NB4 (cell line): Measurements from ENCODE around the gene WDR62.

ENCODE experiments used
- POLR2A ChIP-seq: IDR thresholded peaks from 2 replicates; pipeline ENCODE4 v1.6.1; 2011; ENCODE audit warnings: mild to moderate bottlenecking; ENCODE audit not compliant: insufficient read length; ENCODE audit errors: extremely low read depth
- TF ChIP-seq, protein P1 (sequence below): IDR thresholded peaks from one replicate; pipeline ENCODE4 v1.5.1; 2012; ENCODE audit warnings: low read depth, low read length
- TF ChIP-seq, protein P2 (sequence below): IDR thresholded peaks from 2 replicates; pipeline ENCODE4 v1.6.1; 2011; ENCODE audit warnings: low read depth, low read length

DNA sequence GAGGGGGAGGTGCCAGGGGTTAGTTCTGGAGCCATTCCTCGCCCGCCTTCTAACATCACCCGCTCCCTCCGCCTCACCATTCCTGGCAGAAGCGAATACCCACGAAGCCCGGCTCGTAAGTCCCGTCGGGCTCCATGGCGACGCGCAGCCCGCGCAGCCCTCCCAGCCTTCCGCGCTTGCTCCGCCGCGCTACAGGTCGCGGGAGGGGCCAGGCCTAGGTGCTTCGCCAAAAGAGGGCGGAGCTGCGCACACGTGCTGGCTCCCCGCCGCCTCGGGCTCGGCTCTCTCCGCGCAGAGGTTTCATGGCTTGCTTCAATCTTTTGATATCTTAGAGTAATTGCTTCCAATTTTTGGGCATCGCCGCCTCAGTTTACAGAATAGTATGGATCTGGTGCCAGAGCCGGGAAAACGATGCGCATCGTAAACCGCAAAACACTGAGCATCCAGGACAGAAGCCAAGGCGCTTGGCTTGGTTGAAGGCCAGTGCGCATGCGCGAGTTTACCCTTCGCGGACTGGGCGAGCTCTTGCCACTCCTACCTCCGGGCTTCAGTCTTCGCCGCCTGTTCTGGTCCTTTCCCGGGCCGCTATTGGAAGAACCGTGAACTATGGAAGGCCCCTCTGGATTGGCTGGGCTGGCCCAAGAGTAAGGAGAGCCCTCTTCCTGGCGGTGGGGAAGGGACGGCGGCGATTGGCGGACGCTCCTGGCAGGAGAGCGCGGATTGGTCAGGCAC lies 60.2 kb downstream of the WDR62 start, which contains the start of gene POLR2I:
- TF ChIP-seq, protein P1, sequence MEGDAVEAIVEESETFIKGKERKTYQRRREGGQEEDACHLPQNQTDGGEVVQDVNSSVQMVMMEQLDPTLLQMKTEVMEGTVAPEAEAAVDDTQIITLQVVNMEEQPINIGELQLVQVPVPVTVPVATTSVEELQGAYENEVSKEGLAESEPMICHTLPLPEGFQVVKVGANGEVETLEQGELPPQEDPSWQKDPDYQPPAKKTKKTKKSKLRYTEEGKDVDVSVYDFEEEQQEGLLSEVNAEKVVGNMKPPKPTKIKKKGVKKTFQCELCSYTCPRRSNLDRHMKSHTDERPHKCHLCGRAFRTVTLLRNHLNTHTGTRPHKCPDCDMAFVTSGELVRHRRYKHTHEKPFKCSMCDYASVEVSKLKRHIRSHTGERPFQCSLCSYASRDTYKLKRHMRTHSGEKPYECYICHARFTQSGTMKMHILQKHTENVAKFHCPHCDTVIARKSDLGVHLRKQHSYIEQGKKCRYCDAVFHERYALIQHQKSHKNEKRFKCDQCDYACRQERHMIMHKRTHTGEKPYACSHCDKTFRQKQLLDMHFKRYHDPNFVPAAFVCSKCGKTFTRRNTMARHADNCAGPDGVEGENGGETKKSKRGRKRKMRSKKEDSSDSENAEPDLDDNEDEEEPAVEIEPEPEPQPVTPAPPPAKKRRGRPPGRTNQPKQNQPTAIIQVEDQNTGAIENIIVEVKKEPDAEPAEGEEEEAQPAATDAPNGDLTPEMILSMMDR = no peak
- TF ChIP-seq POLR2A = peak; percentile 58
- TF ChIP-seq, protein P2, sequence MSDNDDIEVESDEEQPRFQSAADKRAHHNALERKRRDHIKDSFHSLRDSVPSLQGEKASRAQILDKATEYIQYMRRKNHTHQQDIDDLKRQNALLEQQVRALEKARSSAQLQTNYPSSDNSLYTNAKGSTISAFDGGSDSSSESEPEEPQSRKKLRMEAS = peak; percentile 96
